ENCODE results near the gene CEP128.
"Not testable (repeated sequence)": the region's sequence is repeated elsewhere in the genome, so short reads cannot be mapped to it uniquely, and the experiment has no call there.

The CEP128 gene

GRCh38 chr14:80953211-80953610 lies 11.7 kb upstream of the CEP128 start:
- DNase-seq (ENCODE audit: low read depth in 2 of 2), result not testable (repeated sequence)

GRCh38 chr14:80951491-80951890 lies 10.0 kb upstream of the CEP128 start:
- DNase-seq (ENCODE audit: low read depth in 2 of 2), result no peak

- no peak for DNase-seq (ENCODE audit: low read depth in 2 of 2)
Measured at GRCh38 chr14:80948291-80948690, 6.8 kb upstream of the CEP128 start.

- no peak for DNase-seq (ENCODE audit: low read depth in 2 of 2)
Measured at GRCh38 chr14:80946797-80947196, 5.3 kb upstream of the CEP128 start.

GRCh38 chr14:80946187-80946586 lies 4.6 kb upstream of the CEP128 start:
- no peak for DNase-seq (ENCODE audit: low read depth in 2 of 2)

GRCh38 chr14:80944861-80945617 lies 3.5 kb upstream of the CEP128 start:
- DNase-seq (ENCODE audit: low read depth in 2 of 2), result no peak

- DNase-seq (ENCODE audit: low read depth in 2 of 2), result no peak
Measured at GRCh38 chr14:80942191-80942600, 658 bp upstream of the CEP128 start.

- no peak for DNase-seq (ENCODE audit: low read depth in 2 of 2)
Measured at GRCh38 chr14:80940146-80940545, 1.4 kb downstream of the CEP128 start.

- no peak for DNase-seq (ENCODE audit: low read depth in 2 of 2)
Measured at GRCh38 chr14:80933686-80934085, 7.9 kb downstream of the CEP128 start.

- no peak for DNase-seq (ENCODE audit: low read depth in 2 of 2)
Measured at GRCh38 chr14:80933282-80933681, 8.3 kb downstream of the CEP128 start.

- DNase-seq (ENCODE audit: low read depth in 2 of 2), result peak; percentile 77 to 80
Measured at GRCh38 chr14:80930836-80931389, 10.6 kb downstream of the CEP128 start.

GRCh38 chr14:80930095-80930494 lies 11.4 kb downstream of the CEP128 start:
- DNase-seq (ENCODE audit: low read depth in 2 of 2), result no peak

- no peak for DNase-seq (ENCODE audit: low read depth in 2 of 2)
Measured at GRCh38 chr14:80927083-80927989, 14.2 kb downstream of the CEP128 start.

- peak; percentile 12 to 14 for DNase-seq (ENCODE audit: low read depth in 2 of 2)
Measured at GRCh38 chr14:80926397-80927082, 15.0 kb downstream of the CEP128 start.

GRCh38 chr14:80924365-80925103 lies 17.0 kb downstream of the CEP128 start:
- DNase-seq (ENCODE audit: low read depth in 2 of 2), result no peak

- DNase-seq (ENCODE audit: low read depth in 2 of 2), result no peak
Measured at GRCh38 chr14:80923368-80923767, 18.2 kb downstream of the CEP128 start.

GRCh38 chr14:80919622-80920021 lies 21.9 kb downstream of the CEP128 start:
- DNase-seq (ENCODE audit: low read depth in 2 of 2), result no peak

- not testable (repeated sequence) for DNase-seq (ENCODE audit: low read depth in 2 of 2)
Measured at GRCh38 chr14:80912013-80912412, 29.5 kb downstream of the CEP128 start.

GRCh38 chr14:80906946-80907345 lies 34.6 kb downstream of the CEP128 start:
- peak; percentile 32 to 37 for DNase-seq (ENCODE audit: low read depth in 2 of 2)

- DNase-seq (ENCODE audit: low read depth in 2 of 2), result no peak
Measured at GRCh38 chr14:80906336-80906735, 35.2 kb downstream of the CEP128 start.

- DNase-seq (ENCODE audit: low read depth in 2 of 2), result no peak
Measured at GRCh38 chr14:80902608-80903007, 38.9 kb downstream of the CEP128 start.
